GM23248 (cell line): ENCODE measurements around the gene TIAM2. TPM values are rescaled to one million over a fixed set of nuclear protein-coding genes. Genes with fewer than 3 reads are reported as not detected.

Source experiments
- DNase-seq: peaks from one replicate; pipeline ENCODE4 v3.0.0-alpha.2; 2015
- H2AFZ ChIP-seq: fragments of 200-600 bp; sonication (generic); 2 replicates; pipeline ENCODE4 v1.6.1; 2016; ENCODE audit warnings: antibody characterized with exemption
- H3F3A ChIP-seq: fragments of 200-600 bp; sonication (generic); 2 replicates; pipeline ENCODE4 v1.6.1; 2016; ENCODE audit warnings: mild to moderate bottlenecking, antibody characterized with exemption, mixed run types; ENCODE audit not compliant: insufficient read depth
- H3K27ac ChIP-seq: fragments of 200-600 bp; sonication (generic); 2 replicates; pipeline ENCODE4 v1.5.1; 2016; ENCODE audit warnings: mild to moderate bottlenecking
- H3K27me3 ChIP-seq: fragments of 200-600 bp; sonication (generic); replicated peaks from 2 replicates; pipeline ENCODE4 v1.6.1; 2016; ENCODE audit warnings: mild to moderate bottlenecking; ENCODE audit not compliant: insufficient read depth
- H3K36me3 ChIP-seq: fragments of 200-600 bp; sonication (generic); 2 replicates; pipeline ENCODE4 v1.6.1; 2016; ENCODE audit warnings: low read depth, mild to moderate bottlenecking
- H3K4me1 ChIP-seq: fragments of 200-600 bp; sonication (generic); 2 replicates; pipeline ENCODE4 v1.6.1; 2016; ENCODE audit warnings: mild to moderate bottlenecking; ENCODE audit not compliant: insufficient read depth
- H3K4me2 ChIP-seq: fragments of 200-600 bp; sonication (generic); one replicate; pipeline ENCODE4 v1.6.1; 2016; ENCODE audit warnings: mild to moderate bottlenecking; ENCODE audit not compliant: unreplicated experiment
- H3K4me3 ChIP-seq: fragments of 200-600 bp; sonication (generic); 2 replicates; pipeline ENCODE4 v1.5.1; 2016; ENCODE audit warnings: mild to moderate bottlenecking
- H3K79me2 ChIP-seq: fragments of 200-600 bp; sonication (generic); 2 replicates; pipeline ENCODE4 v1.6.1; 2016; ENCODE audit warnings: mild to moderate bottlenecking; ENCODE audit not compliant: insufficient read depth
- H3K9ac ChIP-seq: fragments of 200-600 bp; sonication (generic); 2 replicates; pipeline ENCODE4 v1.6.1; 2016; ENCODE audit warnings: mild to moderate bottlenecking
- H3K9me2 ChIP-seq: fragments of 200-600 bp; sonication (generic); 2 replicates; pipeline ENCODE4 v1.6.1; 2016; ENCODE audit warnings: mixed run types, mild to moderate bottlenecking, moderate library complexity; ENCODE audit not compliant: insufficient read depth
- H3K9me3 ChIP-seq: fragments of 200-600 bp; sonication (generic); one replicate; pipeline ENCODE4 v1.6.1; 2017; ENCODE audit warnings: low read depth
- H4K20me1 ChIP-seq: fragments of 200-600 bp; sonication (generic); 2 replicates; pipeline ENCODE4 v1.6.0; 2016; ENCODE audit not compliant: insufficient read depth
- EZH2 ChIP-seq: fragments of 200-600 bp; sonication (generic); IDR thresholded peaks from 2 replicates; pipeline ENCODE4 v1.6.1; 2018; ENCODE audit warnings: antibody characterized with exemption, mild to moderate bottlenecking; ENCODE audit not compliant: insufficient read depth, poor library complexity, severe bottlenecking
- EZH2phosphoT487 ChIP-seq: fragments of 200-600 bp; sonication (generic); IDR thresholded peaks from 2 replicates; pipeline ENCODE4 v1.6.1; 2018; ENCODE audit warnings: antibody characterized with exemption, moderate library complexity, mild to moderate bottlenecking, low read depth; ENCODE audit not compliant: insufficient read depth
- WGBS, 2 experiments: methylation state at CpG; one replicate each; pipeline ENCODE4 v1.1.6; 2015 to 2017; ENCODE audit warnings: low lambda C conversion rate in 2 of 2, low coverage in 1 of 2; ENCODE audit errors: missing lambda C conversion rate in 2 of 2; 5-methylcytosine and 5-hydroxymethylcytosine counted together
- in situ Hi-C: fragments of 300-500 bp; cut with MboI; formaldehyde crosslinking; loops from 2 replicates; pipeline ENCODE4 v1.15.0; 2020
- polyA plus RNA-seq: library from polyadenylated mRNA; unstranded; fragments of >200 nt; fragmentation: Nextera tagmentation; extraction: Ambion mirVana; gene quantifications from 2 replicates; pipeline ENCODE4 v1.2.1, GENCODE V29; 2016
- total RNA-seq: library from RNA; depleted of rRNA; stranded (reverse); fragments of >200 nt; shearing (Covaris generic); gene quantifications from 2 replicates; pipeline ENCODE4 v1.2.3, GENCODE V29; 2014

TIAM2 gene
- total and polyA plus RNA-seq, 2 experiments from 2014 or later: 2.4 to 2.6 TPM

- no peak overlapping the region for H2AFZ ChIP-seq
- H3K27me3 ChIP-seq: no peaks in the 10 kb centered on the region
- in situ Hi-C loops: no loop called here
- no peaks in the 10 kb centered on the region for H3K36me3 ChIP-seq
- no peaks in the 10 kb centered on the region for H3K4me1 ChIP-seq
- H3K4me3 ChIP-seq: no peak overlapping the region
- no peak for TF ChIP-seq EZH2phosphoT487
- no peak for TF ChIP-seq EZH2
- DNase-seq: no peak
- no peaks in the 10 kb centered on the region for H3K9me2 ChIP-seq
- no peaks in the 10 kb centered on the region for H3K79me2 ChIP-seq
- no peaks in the 10 kb centered on the region for H4K20me1 ChIP-seq
- H3K27ac ChIP-seq: no peak overlapping the region
- H3F3A ChIP-seq: no peaks in the 10 kb centered on the region
- H3K9ac ChIP-seq: no peak overlapping the region
- H3K9me3 ChIP-seq: no peaks in the 10 kb centered on the region
- H3K4me2 ChIP-seq: no peak overlapping the region
- 83 to 86% methylated on average over 8 of the region's 8 CpGs for WGBS, 2 experiments
Measured at GRCh38 chr6:155036907-155037306, 41.8 kb downstream of the TIAM2 start.

DNA sequence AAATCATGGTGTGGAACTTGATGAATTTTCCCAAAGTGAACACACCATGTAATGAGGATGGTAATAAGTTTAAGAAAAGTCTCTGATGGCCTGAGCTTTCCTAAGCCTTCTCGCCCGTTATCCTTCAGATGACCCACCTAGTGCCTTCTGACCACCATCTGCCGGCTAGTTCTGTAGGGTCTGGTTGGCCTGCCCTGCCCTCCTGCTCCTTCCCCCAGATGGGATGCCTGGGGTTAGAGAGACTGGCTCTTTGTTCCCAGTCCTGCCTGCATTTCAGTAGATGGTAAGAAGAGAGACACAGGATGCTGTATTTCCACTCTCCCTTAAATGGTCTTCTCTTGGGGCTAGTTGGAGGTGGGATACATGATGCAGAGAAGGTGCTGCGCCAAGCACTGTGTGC, 43.0 kb downstream of the TIAM2 start:
- no peak for TF ChIP-seq EZH2
- no peak for TF ChIP-seq EZH2phosphoT487
- no peak overlapping the region for H2AFZ ChIP-seq
- no peak overlapping the region for H3K4me2 ChIP-seq
- H3K36me3 ChIP-seq: no peaks in the 10 kb centered on the region
- WGBS, 2 experiments: 95 to 98% methylated on average over 4 of the region's 4 CpGs
- H3K27me3 ChIP-seq: no peaks in the 10 kb centered on the region
- H3K9me2 ChIP-seq: no peaks in the 10 kb centered on the region
- in situ Hi-C loops: no loop called here
- no peaks in the 10 kb centered on the region for H3K4me1 ChIP-seq
- H3K27ac ChIP-seq: no peak overlapping the region
- no peak overlapping the region for H3K9ac ChIP-seq
- no peaks in the 10 kb centered on the region for H3F3A ChIP-seq
- H3K4me3 ChIP-seq: no peak overlapping the region
- no peak for DNase-seq
- H3K79me2 ChIP-seq: no peaks in the 10 kb centered on the region
- H3K9me3 ChIP-seq: no peaks in the 10 kb centered on the region
- no peaks in the 10 kb centered on the region for H4K20me1 ChIP-seq

DNA sequence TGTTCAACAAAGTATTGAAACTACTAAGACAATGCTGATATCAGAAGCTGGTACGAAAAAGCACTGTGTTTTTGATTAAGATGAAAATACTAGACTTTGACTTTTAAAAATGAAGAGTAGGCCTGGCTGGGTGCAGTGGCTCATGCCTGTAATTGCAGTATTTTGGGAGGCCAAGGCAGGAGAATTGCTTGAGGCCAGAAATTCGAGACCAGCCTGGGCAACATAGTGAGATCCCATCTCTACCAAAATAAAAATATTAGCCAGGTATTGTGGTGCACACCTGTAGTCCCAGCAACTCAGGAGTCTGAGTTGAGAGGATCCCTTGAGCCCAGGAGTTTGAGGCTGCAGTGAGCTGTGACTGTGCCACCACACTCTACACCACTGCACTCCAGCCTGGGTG, 43.4 kb downstream of the TIAM2 start:
- in situ Hi-C loops: no loop called here
- no peak overlapping the region for H3K9ac ChIP-seq
- no peaks in the 10 kb centered on the region for H3K9me2 ChIP-seq
- H3K9me3 ChIP-seq: no peaks in the 10 kb centered on the region
- no peak overlapping the region for H3K4me3 ChIP-seq
- H4K20me1 ChIP-seq: no peaks in the 10 kb centered on the region
- H3K36me3 ChIP-seq: no peaks in the 10 kb centered on the region
- TF ChIP-seq EZH2phosphoT487 (no peak), EZH2 (no peak)
- H3K4me2 ChIP-seq: no peak overlapping the region
- no peaks in the 10 kb centered on the region for H3F3A ChIP-seq
- H2AFZ ChIP-seq: no peak overlapping the region
- no peaks in the 10 kb centered on the region for H3K4me1 ChIP-seq
- no peak overlapping the region for H3K27ac ChIP-seq
- no peak for DNase-seq
- H3K79me2 ChIP-seq: no peaks in the 10 kb centered on the region
- no peaks in the 10 kb centered on the region for H3K27me3 ChIP-seq
- WGBS, 2 experiments: 87 to 92% methylated on average over 2 of the region's 2 CpGs

- H4K20me1 ChIP-seq: no peaks in the 10 kb centered on the region
- H3K9ac ChIP-seq: no peak overlapping the region
- WGBS, 2 experiments: 97 to 98% methylated on average over 3 of the region's 3 CpGs
- no peak for DNase-seq
- no peak overlapping the region for H3K4me3 ChIP-seq
- H3F3A ChIP-seq: no peaks in the 10 kb centered on the region
- H3K9me3 ChIP-seq: no peaks in the 10 kb centered on the region
- H3K79me2 ChIP-seq: no peaks in the 10 kb centered on the region
- no peaks in the 10 kb centered on the region for H3K36me3 ChIP-seq
- no peaks in the 10 kb centered on the region for H3K4me1 ChIP-seq
- no peak overlapping the region for H2AFZ ChIP-seq
- H3K27ac ChIP-seq: no peak overlapping the region
- no peak overlapping the region for H3K4me2 ChIP-seq
- no peaks in the 10 kb centered on the region for H3K9me2 ChIP-seq
- H3K27me3 ChIP-seq: no peaks in the 10 kb centered on the region
- in situ Hi-C loops: no loop called here
- TF ChIP-seq EZH2phosphoT487 (no peak), EZH2 (no peak)
Measured at GRCh38 chr6:155039618-155040017, 44.5 kb downstream of the TIAM2 start.

- Histone ChIP-seq H3K79me2 (no peaks in the 10 kb centered on the region), H3K9me2 (no peaks in the 10 kb centered on the region), H3K27ac (no peak overlapping the region), H3K9ac (no peak overlapping the region), H4K20me1 (no peaks in the 10 kb centered on the region), H3F3A (no peaks in the 10 kb centered on the region), H3K4me1 (no peaks in the 10 kb centered on the region), H3K27me3 (no peaks in the 10 kb centered on the region), H3K4me2 (no peak overlapping the region), H3K36me3 (no peaks in the 10 kb centered on the region), H3K4me3 (no peak overlapping the region), H3K9me3 (no peaks in the 10 kb centered on the region), H2AFZ (no peak overlapping the region)
- 97 to 100% methylated on average over 2 of the region's 2 CpGs for WGBS, 2 experiments
- DNase-seq: no peak
- in situ Hi-C loops: no loop called here
- TF ChIP-seq EZH2 (no peak), EZH2phosphoT487 (no peak)
Measured at GRCh38 chr6:155040154-155040553, 45.0 kb downstream of the TIAM2 start.
